Cardiac fibroblast (primary cell): Measurements from ENCODE around the gene DCUN1D2.
A peak's percentile ranks its signal among the peaks of the same experiment; 100 is the strongest.

Source experiments
- DNase-seq, 2 donors: peaks; one replicate each; pipeline versions ENCODE4 v3.0.0 to v3.0.0-alpha.2; 2010; ENCODE audit warnings: low read depth in 2 of 2
- H3K4me3 ChIP-seq, 2 donors: replicated peaks in 1 of 2; 1 replicate in 1 of 2; 2 replicates in 1 of 2; pipeline ENCODE4 v1.5.1; 2011; ENCODE audit warnings: low read depth in 2 of 2, low read length in 2 of 2, mild to moderate bottlenecking in 2 of 2, moderate library complexity in 1 of 2
- TF ChIP-seq, protein P1 (sequence below): IDR thresholded peaks from one replicate; pipeline ENCODE4 v1.5.1; 2011; ENCODE audit warnings: low read depth, mild to moderate bottlenecking, low read length, inconsistent platforms

DCUN1D2 gene

GRCh38 chr13:113458253-113459065 lies 32.1 kb downstream of the DCUN1D2 start:
- TF ChIP-seq, protein P1, sequence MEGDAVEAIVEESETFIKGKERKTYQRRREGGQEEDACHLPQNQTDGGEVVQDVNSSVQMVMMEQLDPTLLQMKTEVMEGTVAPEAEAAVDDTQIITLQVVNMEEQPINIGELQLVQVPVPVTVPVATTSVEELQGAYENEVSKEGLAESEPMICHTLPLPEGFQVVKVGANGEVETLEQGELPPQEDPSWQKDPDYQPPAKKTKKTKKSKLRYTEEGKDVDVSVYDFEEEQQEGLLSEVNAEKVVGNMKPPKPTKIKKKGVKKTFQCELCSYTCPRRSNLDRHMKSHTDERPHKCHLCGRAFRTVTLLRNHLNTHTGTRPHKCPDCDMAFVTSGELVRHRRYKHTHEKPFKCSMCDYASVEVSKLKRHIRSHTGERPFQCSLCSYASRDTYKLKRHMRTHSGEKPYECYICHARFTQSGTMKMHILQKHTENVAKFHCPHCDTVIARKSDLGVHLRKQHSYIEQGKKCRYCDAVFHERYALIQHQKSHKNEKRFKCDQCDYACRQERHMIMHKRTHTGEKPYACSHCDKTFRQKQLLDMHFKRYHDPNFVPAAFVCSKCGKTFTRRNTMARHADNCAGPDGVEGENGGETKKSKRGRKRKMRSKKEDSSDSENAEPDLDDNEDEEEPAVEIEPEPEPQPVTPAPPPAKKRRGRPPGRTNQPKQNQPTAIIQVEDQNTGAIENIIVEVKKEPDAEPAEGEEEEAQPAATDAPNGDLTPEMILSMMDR: peak; percentile 46
- DNase-seq: peak in 1 of 2 donors; percentile 29
- no peak overlapping the region for H3K4me3 ChIP-seq

GRCh38 chr13:113457510-113457909 lies 33.0 kb downstream of the DCUN1D2 start:
- no peak for DNase-seq
- TF ChIP-seq, protein P1: no peak

GRCh38 chr13:113456116-113456702 lies 34.3 kb downstream of the DCUN1D2 start:
- no peak for DNase-seq
- TF ChIP-seq, protein P1: no peak
- H3K4me3 ChIP-seq: no peak overlapping the region

More at GRCh38 chr13:113457510-113457909, 33.0 kb downstream of the DCUN1D2 start:
- no peak overlapping the region for H3K4me3 ChIP-seq

GRCh38 chr13:113455384-113455783 lies 35.1 kb downstream of the DCUN1D2 start:
- H3K4me3 ChIP-seq: no peak overlapping the region
- DNase-seq: no peak
- TF ChIP-seq, protein P1: no peak

DNA sequence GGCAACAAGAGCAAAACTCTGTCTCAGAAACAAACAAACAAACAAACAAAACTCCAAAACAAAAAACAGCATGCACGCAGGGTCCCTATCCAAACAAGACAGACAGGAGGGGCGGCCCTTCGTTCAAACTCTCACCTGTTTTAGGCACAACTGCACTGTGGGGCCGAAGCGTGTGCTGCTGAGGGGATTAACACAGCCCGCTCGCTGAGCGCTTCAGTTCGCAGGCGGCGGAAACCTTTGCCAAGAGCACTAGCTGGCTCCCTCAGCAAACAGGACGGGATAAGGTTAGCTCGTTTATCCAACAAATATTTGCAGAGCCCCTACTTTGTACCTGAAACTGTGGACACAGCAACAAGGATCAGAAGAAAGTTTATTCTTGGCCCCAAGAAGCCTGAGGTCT lies 35.6 kb downstream of the DCUN1D2 start:
- TF ChIP-seq, protein P1: no peak
- no peak for DNase-seq
- H3K4me3 ChIP-seq: no peak overlapping the region

- no peak within 1 kb of the TSS for H3K4me3 ChIP-seq
- TF ChIP-seq, protein P1: no peak
- DNase-seq: no peak
These were observed 37.3 kb downstream of the DCUN1D2 start, which contains the start of gene ADPRHL1 for GRCh38 chr13:113452942-113453901. ADPRHL1 (minus strand) TSS chr13:113453488; CDS start chr13:113453437, 51 bp downstream.
